HCT116 (cell line): Measurements from ENCODE around the gene MUC16. TPM values are rescaled to one million over a fixed set of nuclear protein-coding genes. Genes with fewer than 3 reads are reported as not detected.

Source experiments
- ATAC-seq: fragments of 200-7000 bp; cut with Tn5 transposase; 2 replicates; pipeline ENCODE4 v1.9.1; 2020; ENCODE audit warnings: mild to moderate bottlenecking, moderate library complexity
- BruUV-seq: library from RNA; stranded (reverse); fragments of 400-500 nt; replicated peaks from 2 replicates; lab custom pipeline; 2021; lab: Mats Ljungman, UMichigan
- CTCF ChIA-PET: fragments of 300-600 bp; sonication (Branson Sonifier 250); formaldehyde crosslinking; loops from one replicate; lab custom pipeline; 2021; ENCODE audit warnings: antibody characterized with exemption; lab: Charles Lee
- POLR2A ChIA-PET: fragments of 300-600, 350-600 bp; sonication (Branson Sonifier 250); formaldehyde crosslinking; loops from one replicate; lab custom pipeline; 2021; ENCODE audit warnings: antibody characterized with exemption; lab: Charles Lee
- RAD21 ChIA-PET, 2 experiments: fragments of 300-600 bp; sonication (Branson Sonifier 250); formaldehyde crosslinking; loops; one replicate each; lab custom pipeline; 2023; ENCODE audit warnings: low total read pairs in 2 of 2; ENCODE audit not compliant: uncharacterized antibody in 2 of 2, unreplicated experiment in 2 of 2, low non-redundant PET in 1 of 2; lab: Charles Lee
- DNase-seq: peaks from one replicate; pipeline ENCODE4 v3.0.0-alpha.2; 2010; ENCODE audit warnings: low read depth, low spot score
- H2AFZ ChIP-seq: fragments of 200-600 bp; shearing (Covaris generic), sonication (generic); 2 replicates; pipeline ENCODE4 v1.6.1; 2017; ENCODE audit warnings: low read depth, mixed run types, mixed read lengths, antibody characterized with exemption, low read length; ENCODE audit not compliant: poor library complexity, severe bottlenecking
- H3K27ac ChIP-seq: 2 replicates; pipeline ENCODE4 v1.5.1; 2012; ENCODE audit warnings: low read depth, low read length
- H3K27me3 ChIP-seq: fragments of 200-600 bp; sonication (generic); 2 replicates; pipeline ENCODE4 v1.6.1; 2016; ENCODE audit warnings: mixed run types, low read length, mixed read lengths; ENCODE audit not compliant: insufficient read depth
- H3K36me3 ChIP-seq, 2 experiments: fragments of 200-500 bp in 1 of 2; fragments of 200-600 bp in 1 of 2; sonication (Bioruptor generic) in 1 of 2; sonication (generic) in 1 of 2; 2 replicates each; pipeline versions ENCODE4 v1.5.1 to v1.6.1; 2014 to 2016; ENCODE audit warnings: low read length in 2 of 2, inconsistent platforms in 1 of 2, mixed read lengths in 1 of 2, mixed run types in 1 of 2; ENCODE audit not compliant: insufficient read depth in 2 of 2, control insufficient read depth in 1 of 2
- H3K4me1 ChIP-seq, 2 experiments: fragments of 200-600 bp in 1 of 2; sonication (generic) in 1 of 2; 2 replicates each; pipeline versions ENCODE4 v1.5.1 to v1.6.1; 2012 to 2017; ENCODE audit warnings: low read length in 2 of 2, inconsistent platforms in 1 of 2, mild to moderate bottlenecking in 1 of 2, mixed read lengths in 1 of 2, mixed run types in 1 of 2, moderate library complexity in 1 of 2; ENCODE audit not compliant: insufficient read depth in 2 of 2, control insufficient read depth in 1 of 2
- H3K4me2 ChIP-seq: fragments of 200-600 bp; sonication (generic); 2 replicates; pipeline ENCODE4 v1.6.1; 2017; ENCODE audit warnings: mixed run types, low read length, mixed read lengths
- H3K4me3 ChIP-seq, 2 experiments: fragments of 200-600 bp in 1 of 2; sonication (generic) in 1 of 2; replicated peaks in 1 of 2; 2 replicates each; pipeline ENCODE4 v1.5.1; 2011 to 2016; ENCODE audit warnings: low read length in 2 of 2, control low read depth in 1 of 2, low read depth in 1 of 2, mild to moderate bottlenecking in 1 of 2, mixed read lengths in 1 of 2, mixed run types in 1 of 2
- H3K79me2 ChIP-seq: fragments of 200-600 bp; sonication (generic); 2 replicates; pipeline ENCODE4 v1.6.1; 2017; ENCODE audit warnings: mild to moderate bottlenecking, mixed run types, low read length, moderate library complexity, mixed read lengths; ENCODE audit not compliant: insufficient read depth
- H3K9ac ChIP-seq: fragments of 200-600 bp; sonication (generic); 2 replicates; pipeline ENCODE4 v1.6.1; 2016; ENCODE audit warnings: low read length, mixed read lengths
- H3K9me2 ChIP-seq: fragments of 200-600 bp; sonication (generic), shearing (Covaris generic); 2 replicates; pipeline ENCODE4 v1.6.1; 2017; ENCODE audit warnings: mixed run types, mild to moderate bottlenecking, moderate library complexity; ENCODE audit not compliant: insufficient read depth
- H3K9me3 ChIP-seq, 2 experiments: fragments of 200-500 bp in 1 of 2; fragments of 200-600 bp in 1 of 2; sonication (Bioruptor generic) in 1 of 2; sonication (generic) in 1 of 2; 2 replicates each; pipeline ENCODE4 v1.6.1; 2014 to 2017; ENCODE audit warnings: low read length in 2 of 2, mixed read lengths in 2 of 2, inconsistent platforms in 1 of 2, low read depth in 1 of 2, mild to moderate bottlenecking in 1 of 2, mixed run types in 1 of 2, moderate library complexity in 1 of 2; ENCODE audit not compliant: control insufficient read depth in 1 of 2, insufficient read depth in 1 of 2
- H4K20me1 ChIP-seq: fragments of 200-600 bp; sonication (generic), shearing (Covaris generic); 2 replicates; pipeline ENCODE4 v1.6.1; 2017; ENCODE audit warnings: mixed run types, mild to moderate bottlenecking, moderate library complexity; ENCODE audit not compliant: insufficient read depth
- CBX3 ChIP-seq: IDR thresholded peaks from 2 replicates; pipeline ENCODE4 v1.6.1; 2012; ENCODE audit warnings: low read depth
- CEBPB ChIP-seq: IDR thresholded peaks from 2 replicates; pipeline ENCODE4 v1.6.1; 2012; ENCODE audit warnings: low read depth
- EZH2phosphoT487 ChIP-seq: fragments of 200-600 bp; IDR thresholded peaks from 2 replicates; pipeline ENCODE4 v1.6.1; 2018; ENCODE audit warnings: antibody characterized with exemption, borderline replicate concordance
- FOSL1 ChIP-seq: IDR thresholded peaks from 2 replicates; pipeline ENCODE4 v1.6.1; 2012; ENCODE audit warnings: low read depth
- JUND ChIP-seq: IDR thresholded peaks from 2 replicates; pipeline ENCODE4 v1.6.1; 2012
- MAX ChIP-seq: IDR thresholded peaks from 2 replicates; pipeline ENCODE4 v1.6.1; 2012
- POLR2AphosphoS5 ChIP-seq: IDR thresholded peaks from 2 replicates; pipeline ENCODE4 v1.6.1; 2011; ENCODE audit warnings: mild to moderate bottlenecking, low read depth, low read length, moderate library complexity
- RAD21 ChIP-seq: IDR thresholded peaks from 2 replicates; pipeline ENCODE4 v1.6.1; 2012; ENCODE audit warnings: low read depth, mild to moderate bottlenecking
- SIN3A ChIP-seq: IDR thresholded peaks from 2 replicates; pipeline ENCODE4 v1.6.1; 2012; ENCODE audit warnings: low read depth
- SP1 ChIP-seq: IDR thresholded peaks from 2 replicates; pipeline ENCODE4 v1.6.1; 2012; ENCODE audit warnings: low read depth
- SRF ChIP-seq: IDR thresholded peaks from 2 replicates; pipeline ENCODE4 v1.6.1; 2012; ENCODE audit warnings: low read depth
- TCF7L2 ChIP-seq: IDR thresholded peaks from 2 replicates; pipeline ENCODE4 v1.7.0; 2011; ENCODE audit warnings: borderline replicate concordance, inconsistent platforms; ENCODE audit not compliant: insufficient read depth, insufficient read length; ENCODE audit errors: extremely low read depth
- YY1 ChIP-seq: IDR thresholded peaks from 2 replicates; pipeline ENCODE4 v1.6.1; 2011; ENCODE audit warnings: low read length, low read depth, moderate library complexity, mild to moderate bottlenecking; ENCODE audit not compliant: insufficient replicate concordance; ENCODE audit errors: extremely low read depth
- ZFX ChIP-seq: fragments of 450-650 bp; IDR thresholded peaks from 2 replicates; pipeline ENCODE4 v1.6.1; 2017
- ZNF274 ChIP-seq: fragments of 200-500 bp; sonication (Bioruptor generic); IDR thresholded peaks from 2 replicates; pipeline ENCODE4 v1.6.1; 2014; ENCODE audit warnings: mild to moderate bottlenecking, low read depth, low read length, inconsistent platforms
- intact Hi-C: fragments of 100-400 bp; cut with micrococcal nuclease; formaldehyde crosslinking; loops from 2 replicates; pipeline ENCODE4 v1.10.0; 2022
- total RNA-seq: library from RNA; stranded (reverse); gene quantifications from one replicate; pipeline ENCODE4 v1.2.1, GENCODE V29; 2021; ENCODE audit not compliant: unreplicated experiment
- TF ChIP-seq, protein P1 (sequence below), 3 experiments: fragments of 200-600 bp in 1 of 3; sonication (generic) in 1 of 3; IDR thresholded peaks in 2 of 3; conservative IDR thresholded peaks in 1 of 3; 2 replicates each; pipeline ENCODE4 v1.5.1; 2012 to 2017; ENCODE audit warnings: low read depth in 2 of 3, low read length in 2 of 3, antibody characterized with exemption in 1 of 3, borderline replicate concordance in 1 of 3, control low read depth in 1 of 3, mild to moderate bottlenecking in 1 of 3, mixed read lengths in 1 of 3, mixed run types in 1 of 3, moderate library complexity in 1 of 3; ENCODE audit not compliant: insufficient read depth in 1 of 3
- TF ChIP-seq, protein P2 (sequence below): IDR thresholded peaks from 2 replicates; pipeline ENCODE4 v1.6.1; 2012; ENCODE audit warnings: low read depth

MUC16 gene
- total RNA-seq, 1 experiment from 2014 or later: 0.12 TPM

DNA sequence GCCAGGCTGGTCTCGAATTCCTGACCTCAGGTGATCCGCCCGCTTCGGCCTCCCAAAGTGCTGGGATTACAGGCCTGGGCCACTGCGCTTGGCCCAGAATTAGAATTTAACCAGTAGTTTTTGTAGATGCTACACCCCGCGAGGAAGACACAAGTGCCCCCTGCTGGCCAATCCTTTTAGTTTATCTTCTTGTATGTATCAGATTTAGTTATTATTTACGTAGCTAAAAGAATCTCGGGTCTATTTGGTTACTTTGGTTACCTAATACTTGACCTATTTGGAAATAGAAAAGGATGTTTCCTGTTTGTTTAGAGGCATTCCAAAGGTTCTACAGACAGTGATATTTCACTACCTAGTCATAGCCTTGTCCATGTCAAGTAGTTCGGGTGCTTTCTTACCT is 22.0 kb downstream of the MUC16 start:
- Histone ChIP-seq H3K36me3 (no peaks in the 10 kb centered on the region), H2AFZ (no peak overlapping the region), H3K4me1 (no peaks in the 10 kb centered on the region), H3K9me3 (no peaks in the 10 kb centered on the region), H3K9me2 (no peaks in the 10 kb centered on the region), H3K79me2 (no peaks in the 10 kb centered on the region), H3K9ac (no peak overlapping the region), H3K27ac (no peak overlapping the region), H3K4me3 (no peak overlapping the region), H3K27me3 (no peaks in the 10 kb centered on the region), H3K4me2 (no peak overlapping the region), H4K20me1 (no peaks in the 10 kb centered on the region)
- no TSS peak for BruUV-seq
- intact Hi-C loops: loop anchor here (10.0 kb wide), 1 partner anchor 153 kb away; the partner anchor contains the start of genes MBD3L1 and ZNF558
- POLR2A ChIA-PET: no interaction called here
- CTCF ChIA-PET: interaction anchor here (0.6 to 1.6 kb wide), 9 partner anchors 22 to 346 kb away, joined by 3 to 6 read pairs (median 3); partner anchors contain the start of genes ACTL9, MBD3L1 and MUC16
- RAD21 ChIA-PET: no interaction called here
- peak; percentile 52 for ATAC-seq
- TF ChIP-seq, protein P1, sequence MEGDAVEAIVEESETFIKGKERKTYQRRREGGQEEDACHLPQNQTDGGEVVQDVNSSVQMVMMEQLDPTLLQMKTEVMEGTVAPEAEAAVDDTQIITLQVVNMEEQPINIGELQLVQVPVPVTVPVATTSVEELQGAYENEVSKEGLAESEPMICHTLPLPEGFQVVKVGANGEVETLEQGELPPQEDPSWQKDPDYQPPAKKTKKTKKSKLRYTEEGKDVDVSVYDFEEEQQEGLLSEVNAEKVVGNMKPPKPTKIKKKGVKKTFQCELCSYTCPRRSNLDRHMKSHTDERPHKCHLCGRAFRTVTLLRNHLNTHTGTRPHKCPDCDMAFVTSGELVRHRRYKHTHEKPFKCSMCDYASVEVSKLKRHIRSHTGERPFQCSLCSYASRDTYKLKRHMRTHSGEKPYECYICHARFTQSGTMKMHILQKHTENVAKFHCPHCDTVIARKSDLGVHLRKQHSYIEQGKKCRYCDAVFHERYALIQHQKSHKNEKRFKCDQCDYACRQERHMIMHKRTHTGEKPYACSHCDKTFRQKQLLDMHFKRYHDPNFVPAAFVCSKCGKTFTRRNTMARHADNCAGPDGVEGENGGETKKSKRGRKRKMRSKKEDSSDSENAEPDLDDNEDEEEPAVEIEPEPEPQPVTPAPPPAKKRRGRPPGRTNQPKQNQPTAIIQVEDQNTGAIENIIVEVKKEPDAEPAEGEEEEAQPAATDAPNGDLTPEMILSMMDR (IDR thresholded peaks at IDR 0.05 in 2 of 3, conservative IDR thresholded peaks at IDR 0.05 in 1 of 3; ENCODE audit: borderline replicate concordance in 1 of 3, insufficient read depth in 1 of 3, low read depth in 2 of 3, low read length in 2 of 3): peak; percentile 22 to 40 (median 29); a peak in 3 of 6 replicates
- TF ChIP-seq RAD21 (peak; percentile 48), SIN3A (no peak)
- peak; percentile 13 for DNase-seq

DNA sequence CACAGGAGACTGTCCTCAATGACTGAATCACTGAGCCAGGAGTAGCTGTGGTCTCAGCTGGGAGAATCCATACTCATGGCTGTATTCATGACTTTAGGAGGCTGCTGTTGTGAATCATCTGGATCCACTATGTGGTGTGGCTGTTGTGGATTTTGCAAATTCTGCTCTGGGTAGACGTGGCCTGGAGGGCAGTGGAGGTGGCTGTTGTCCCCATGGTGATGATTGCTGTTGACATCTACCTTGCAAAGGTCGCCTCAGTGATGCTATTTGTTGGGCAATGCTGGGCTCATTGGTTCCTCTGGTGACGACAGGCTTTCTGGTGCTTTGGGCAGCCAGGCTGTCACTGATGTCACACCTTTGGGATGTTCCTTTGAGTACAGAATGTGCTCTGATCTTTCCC is 23.9 kb downstream of the MUC16 start:
- intact Hi-C loops: loop anchor here (10.0 kb wide), 1 partner anchor 151 kb away; the partner anchor contains the start of genes MBD3L1 and ZNF558
- H3K27me3 ChIP-seq: no peaks in the 10 kb centered on the region
- POLR2A ChIA-PET: no interaction called here
- H3K9me2 ChIP-seq: no peaks in the 10 kb centered on the region
- no peak for TF ChIP-seq CBX3
- TF ChIP-seq JUND: no peak
- TF ChIP-seq ZNF274: no peak
- TF ChIP-seq RAD21: no peak
- TF ChIP-seq SRF: no peak
- no peak for TF ChIP-seq SP1
- no peak for TF ChIP-seq FOSL1
- TF ChIP-seq POLR2AphosphoS5: no peak
- TF ChIP-seq TCF7L2: no peak
- TF ChIP-seq, protein P2, sequence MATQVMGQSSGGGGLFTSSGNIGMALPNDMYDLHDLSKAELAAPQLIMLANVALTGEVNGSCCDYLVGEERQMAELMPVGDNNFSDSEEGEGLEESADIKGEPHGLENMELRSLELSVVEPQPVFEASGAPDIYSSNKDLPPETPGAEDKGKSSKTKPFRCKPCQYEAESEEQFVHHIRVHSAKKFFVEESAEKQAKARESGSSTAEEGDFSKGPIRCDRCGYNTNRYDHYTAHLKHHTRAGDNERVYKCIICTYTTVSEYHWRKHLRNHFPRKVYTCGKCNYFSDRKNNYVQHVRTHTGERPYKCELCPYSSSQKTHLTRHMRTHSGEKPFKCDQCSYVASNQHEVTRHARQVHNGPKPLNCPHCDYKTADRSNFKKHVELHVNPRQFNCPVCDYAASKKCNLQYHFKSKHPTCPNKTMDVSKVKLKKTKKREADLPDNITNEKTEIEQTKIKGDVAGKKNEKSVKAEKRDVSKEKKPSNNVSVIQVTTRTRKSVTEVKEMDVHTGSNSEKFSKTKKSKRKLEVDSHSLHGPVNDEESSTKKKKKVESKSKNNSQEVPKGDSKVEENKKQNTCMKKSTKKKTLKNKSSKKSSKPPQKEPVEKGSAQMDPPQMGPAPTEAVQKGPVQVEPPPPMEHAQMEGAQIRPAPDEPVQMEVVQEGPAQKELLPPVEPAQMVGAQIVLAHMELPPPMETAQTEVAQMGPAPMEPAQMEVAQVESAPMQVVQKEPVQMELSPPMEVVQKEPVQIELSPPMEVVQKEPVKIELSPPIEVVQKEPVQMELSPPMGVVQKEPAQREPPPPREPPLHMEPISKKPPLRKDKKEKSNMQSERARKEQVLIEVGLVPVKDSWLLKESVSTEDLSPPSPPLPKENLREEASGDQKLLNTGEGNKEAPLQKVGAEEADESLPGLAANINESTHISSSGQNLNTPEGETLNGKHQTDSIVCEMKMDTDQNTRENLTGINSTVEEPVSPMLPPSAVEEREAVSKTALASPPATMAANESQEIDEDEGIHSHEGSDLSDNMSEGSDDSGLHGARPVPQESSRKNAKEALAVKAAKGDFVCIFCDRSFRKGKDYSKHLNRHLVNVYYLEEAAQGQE: no peak
- TF ChIP-seq MAX: no peak
- TF ChIP-seq CEBPB: no peak
- no peak for TF ChIP-seq EZH2phosphoT487
- TF ChIP-seq YY1: no peak
- TF ChIP-seq ZFX: no peak
- TF ChIP-seq, all 23 proteins: peak for 0
- Histone ChIP-seq H3K4me1 (no peaks in the 10 kb centered on the region), H3K27ac (no peak overlapping the region), H3K79me2 (no peaks in the 10 kb centered on the region), H3K36me3 (no peaks in the 10 kb centered on the region), H3K9me3 (no peaks in the 10 kb centered on the region), H4K20me1 (no peaks in the 10 kb centered on the region), H3K4me2 (no peak overlapping the region), H3K4me3 (no peak overlapping the region), H2AFZ (no peak overlapping the region), H3K9ac (no peak overlapping the region)
- ChIA-PET RAD21 (no interaction called here), CTCF (no interaction called here)
- no TSS peak for BruUV-seq
- no peak for ATAC-seq
- no peak for DNase-seq
